HCT116 (cell line): Measurements from ENCODE around the gene MBD3L2B.

Source experiments
- ATF3 ChIP-seq: IDR thresholded peaks from 2 replicates; pipeline ENCODE4 v1.6.1; 2012
- CTCF ChIP-seq, 3 experiments: fragments of 200-600 bp in 1 of 3; sonication (generic) in 1 of 3; IDR thresholded peaks in 2 of 3; conservative IDR thresholded peaks in 1 of 3; 2 replicates each; pipeline ENCODE4 v1.5.1; 2012 to 2017; ENCODE audit warnings: low read depth in 2 of 3, low read length in 2 of 3, antibody characterized with exemption in 1 of 3, borderline replicate concordance in 1 of 3, control low read depth in 1 of 3, mild to moderate bottlenecking in 1 of 3, mixed read lengths in 1 of 3, mixed run types in 1 of 3, moderate library complexity in 1 of 3; ENCODE audit not compliant: insufficient read depth in 1 of 3
- EZH2 ChIP-seq: fragments of 200-600 bp; sonication (generic); IDR thresholded peaks from 2 replicates; pipeline ENCODE4 v1.6.1; 2017; ENCODE audit warnings: antibody characterized with exemption, mixed run types
- MAX ChIP-seq: IDR thresholded peaks from 2 replicates; pipeline ENCODE4 v1.6.1; 2012
- POLR2AphosphoS5 ChIP-seq: IDR thresholded peaks from 2 replicates; pipeline ENCODE4 v1.6.1; 2011; ENCODE audit warnings: mild to moderate bottlenecking, low read depth, low read length, moderate library complexity
- RAD21 ChIP-seq: IDR thresholded peaks from 2 replicates; pipeline ENCODE4 v1.6.1; 2012; ENCODE audit warnings: low read depth, mild to moderate bottlenecking
- REST ChIP-seq: IDR thresholded peaks from 2 replicates; pipeline ENCODE4 v1.6.1; 2012; ENCODE audit warnings: low read depth

GRCh38 chr19:7004313-7004931, 16.8 kb downstream of the MBD3L2B start:
- peak; percentile 45 to 64 (median 61); a peak in 5 of 6 replicates for TF ChIP-seq CTCF (IDR thresholded peaks at IDR 0.05 in 2 of 3, conservative IDR thresholded peaks at IDR 0.05 in 1 of 3; ENCODE audit: borderline replicate concordance in 1 of 3, insufficient read depth in 1 of 3, low read depth in 2 of 3, low read length in 2 of 3)
- no peak for TF ChIP-seq ATF3
- no peak for TF ChIP-seq EZH2
- peak; percentile 62 for TF ChIP-seq RAD21
- no peak for TF ChIP-seq MAX
- TF ChIP-seq REST, result no peak
- no peak for TF ChIP-seq POLR2AphosphoS5
